ENCODE measurements around the gene ST3GAL4. TPM values are rescaled to one million over a fixed set of nuclear protein-coding genes. Genes with fewer than 3 reads are reported as not detected.

Gene ST3GAL4
- total RNA-seq, 1 experiment from 2014 or later = 13.1 TPM

DNA sequence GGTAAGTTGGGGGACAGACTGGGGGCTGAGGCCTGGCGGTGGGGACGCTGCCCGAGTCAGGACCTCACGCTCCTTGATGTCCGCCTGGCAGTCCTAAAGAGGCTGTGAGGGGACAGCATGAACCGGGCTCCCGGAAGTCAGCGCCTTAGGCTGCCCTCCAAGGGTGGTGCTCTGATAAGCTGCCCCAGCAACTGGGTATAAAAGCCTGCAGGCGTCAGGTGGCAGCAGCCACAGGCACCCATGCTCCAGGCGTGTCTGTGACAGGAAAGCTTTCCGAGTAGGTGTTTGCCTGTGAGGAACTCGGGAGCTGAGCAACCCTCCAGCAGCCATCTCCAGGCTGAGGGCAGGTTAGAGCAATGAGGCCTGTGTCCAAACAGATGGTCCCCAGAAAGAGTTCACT, 53.0 kb downstream of the ST3GAL4 start:
- Histone ChIP-seq H4K20me1 (ENCODE audit: insufficient read depth) (no peaks in the 10 kb centered on the region), H2AFZ (ENCODE audit: low read depth, low read length, poor library complexity, severe bottlenecking) (no peak overlapping the region), H3K27me3 (ENCODE audit: insufficient read depth, low read length) (no peaks in the 10 kb centered on the region), H3K9me3 (ENCODE audit: control insufficient read depth in 1 of 2, insufficient read depth in 1 of 2, low read depth in 1 of 2, low read length in 2 of 2) (no peaks in the 10 kb centered on the region), H3K27ac (ENCODE audit: low read depth, low read length) (no peak overlapping the region), H3K4me2 (ENCODE audit: low read length) (no peak overlapping the region), H3K9me2 (ENCODE audit: insufficient read depth) (no peaks in the 10 kb centered on the region), H3K9ac (ENCODE audit: low read length) (no peak overlapping the region), H3K79me2 (ENCODE audit: insufficient read depth, low read length) (no peaks in the 10 kb centered on the region), H3K36me3 (ENCODE audit: control insufficient read depth in 1 of 2, insufficient read depth in 2 of 2, low read length in 2 of 2) (no peaks in the 10 kb centered on the region; a peak in 1 of 4 replicates), H3K4me3 (replicated peaks in 1 of 2; ENCODE audit: low read depth in 1 of 2, low read length in 2 of 2) (no peak overlapping the region), H3K4me1 (ENCODE audit: control insufficient read depth in 1 of 2, insufficient read depth in 2 of 2, low read length in 2 of 2) (peaks cover 25 to 30% of the 10 kb centered on the region in 2 experiments)
- POLR2A ChIA-PET = no interaction called here
- intact Hi-C loops (cut with micrococcal nuclease) = no loop called here
- TF ChIP-seq SP1 (IDR thresholded peaks at IDR 0.05; ENCODE audit: low read depth) = no peak
- BruUV-seq (replicated peaks) = no TSS peak
- RAD21 ChIA-PET (ENCODE audit: low non-redundant PET in 1 of 2, low total read pairs in 2 of 2, uncharacterized antibody in 2 of 2, unreplicated experiment in 2 of 2) = no interaction called here
- CTCF ChIA-PET = no interaction called here
- DNase-seq (ENCODE audit: low read depth, low spot score) (no peak), ATAC-seq (no peak)

DNA sequence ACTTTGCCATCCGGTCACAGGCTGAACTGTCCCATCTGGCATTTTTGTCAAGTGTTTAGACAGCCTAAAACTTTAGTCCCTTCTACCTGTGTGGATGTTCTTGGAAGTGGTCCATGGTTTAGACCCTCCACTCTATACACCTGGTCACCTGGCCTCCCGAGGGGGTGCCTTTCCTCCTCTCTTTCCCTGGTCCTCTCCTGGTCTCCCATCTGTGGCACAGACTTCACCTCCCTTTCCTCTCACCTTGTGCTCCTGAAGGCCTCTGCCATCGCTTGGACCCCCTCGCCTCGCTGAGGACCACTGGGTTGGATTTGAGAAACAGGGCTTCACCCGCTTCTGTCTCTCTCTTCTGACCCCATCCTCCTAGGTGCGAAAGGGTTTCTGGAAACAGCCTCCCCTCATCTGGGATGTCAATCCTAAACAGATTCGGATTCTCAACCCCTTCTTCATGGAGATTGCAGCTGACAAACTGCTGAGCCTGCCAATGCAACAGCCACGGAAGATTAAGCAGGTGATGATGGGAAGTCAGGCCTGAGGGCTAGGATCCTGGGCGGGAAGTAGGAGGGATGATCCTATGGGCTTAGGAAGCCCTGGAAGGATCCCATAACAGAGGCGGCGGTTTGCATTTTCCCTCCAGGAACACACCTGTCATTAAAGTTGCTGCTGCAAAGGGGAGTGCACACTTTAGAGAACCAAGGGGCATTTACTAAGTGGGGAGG, 53.6 kb downstream of the ST3GAL4 start:
- no peaks in the 10 kb centered on the region for H3K79me2 ChIP-seq (ENCODE audit: insufficient read depth, low read length)
- DNase-seq (ENCODE audit: low read depth, low spot score) (no peak), ATAC-seq (no peak)
- CTCF ChIA-PET = no interaction called here
- H3K36me3 ChIP-seq (ENCODE audit: control insufficient read depth in 1 of 2, insufficient read depth in 2 of 2, low read length in 2 of 2) = no peaks in the 10 kb centered on the region; a peak in 1 of 4 replicates
- RAD21 ChIA-PET (ENCODE audit: low non-redundant PET in 1 of 2, low total read pairs in 2 of 2, uncharacterized antibody in 2 of 2, unreplicated experiment in 2 of 2) = no interaction called here
- no peak overlapping the region for H3K4me3 ChIP-seq (replicated peaks in 1 of 2; ENCODE audit: low read depth in 1 of 2, low read length in 2 of 2)
- no peak overlapping the region for H2AFZ ChIP-seq (ENCODE audit: low read depth, low read length, poor library complexity, severe bottlenecking)
- no peaks in the 10 kb centered on the region for H3K27me3 ChIP-seq (ENCODE audit: insufficient read depth, low read length)
- H3K4me1 ChIP-seq (ENCODE audit: control insufficient read depth in 1 of 2, insufficient read depth in 2 of 2, low read length in 2 of 2) = peaks cover 24 to 25% of the 10 kb centered on the region in 2 experiments
- TF ChIP-seq, protein P1, sequence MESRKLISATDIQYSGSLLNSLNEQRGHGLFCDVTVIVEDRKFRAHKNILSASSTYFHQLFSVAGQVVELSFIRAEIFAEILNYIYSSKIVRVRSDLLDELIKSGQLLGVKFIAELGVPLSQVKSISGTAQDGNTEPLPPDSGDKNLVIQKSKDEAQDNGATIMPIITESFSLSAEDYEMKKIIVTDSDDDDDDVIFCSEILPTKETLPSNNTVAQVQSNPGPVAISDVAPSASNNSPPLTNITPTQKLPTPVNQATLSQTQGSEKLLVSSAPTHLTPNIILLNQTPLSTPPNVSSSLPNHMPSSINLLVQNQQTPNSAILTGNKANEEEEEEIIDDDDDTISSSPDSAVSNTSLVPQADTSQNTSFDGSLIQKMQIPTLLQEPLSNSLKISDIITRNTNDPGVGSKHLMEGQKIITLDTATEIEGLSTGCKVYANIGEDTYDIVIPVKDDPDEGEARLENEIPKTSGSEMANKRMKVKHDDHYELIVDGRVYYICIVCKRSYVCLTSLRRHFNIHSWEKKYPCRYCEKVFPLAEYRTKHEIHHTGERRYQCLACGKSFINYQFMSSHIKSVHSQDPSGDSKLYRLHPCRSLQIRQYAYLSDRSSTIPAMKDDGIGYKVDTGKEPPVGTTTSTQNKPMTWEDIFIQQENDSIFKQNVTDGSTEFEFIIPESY (IDR thresholded peaks at IDR 0.05; ENCODE audit: extremely low read depth, insufficient replicate concordance, low read length) = no peak
- TF ChIP-seq FOSL1 (IDR thresholded peaks at IDR 0.05; ENCODE audit: low read depth) (no peak), RAD21 (IDR thresholded peaks at IDR 0.05; ENCODE audit: low read depth) (no peak), ZNF274 (IDR thresholded peaks at IDR 0.05; ENCODE audit: low read depth, low read length) (no peak), SP1 (IDR thresholded peaks at IDR 0.05; ENCODE audit: low read depth) (no peak), ZFX (IDR thresholded peaks at IDR 0.05) (no peak), CBX3 (IDR thresholded peaks at IDR 0.05; ENCODE audit: low read depth) (no peak), POLR2AphosphoS5 (IDR thresholded peaks at IDR 0.05; ENCODE audit: low read depth, low read length) (no peak), POLR2A (IDR thresholded peaks at IDR 0.05; ENCODE audit: borderline replicate concordance, extremely low read depth, insufficient read depth, insufficient read length) (no peak), EZH2phosphoT487 (IDR thresholded peaks at IDR 0.05; ENCODE audit: borderline replicate concordance) (no peak), JUND (IDR thresholded peaks at IDR 0.05) (no peak), EZH2 (IDR thresholded peaks at IDR 0.05) (no peak)
- TF ChIP-seq, protein P2, sequence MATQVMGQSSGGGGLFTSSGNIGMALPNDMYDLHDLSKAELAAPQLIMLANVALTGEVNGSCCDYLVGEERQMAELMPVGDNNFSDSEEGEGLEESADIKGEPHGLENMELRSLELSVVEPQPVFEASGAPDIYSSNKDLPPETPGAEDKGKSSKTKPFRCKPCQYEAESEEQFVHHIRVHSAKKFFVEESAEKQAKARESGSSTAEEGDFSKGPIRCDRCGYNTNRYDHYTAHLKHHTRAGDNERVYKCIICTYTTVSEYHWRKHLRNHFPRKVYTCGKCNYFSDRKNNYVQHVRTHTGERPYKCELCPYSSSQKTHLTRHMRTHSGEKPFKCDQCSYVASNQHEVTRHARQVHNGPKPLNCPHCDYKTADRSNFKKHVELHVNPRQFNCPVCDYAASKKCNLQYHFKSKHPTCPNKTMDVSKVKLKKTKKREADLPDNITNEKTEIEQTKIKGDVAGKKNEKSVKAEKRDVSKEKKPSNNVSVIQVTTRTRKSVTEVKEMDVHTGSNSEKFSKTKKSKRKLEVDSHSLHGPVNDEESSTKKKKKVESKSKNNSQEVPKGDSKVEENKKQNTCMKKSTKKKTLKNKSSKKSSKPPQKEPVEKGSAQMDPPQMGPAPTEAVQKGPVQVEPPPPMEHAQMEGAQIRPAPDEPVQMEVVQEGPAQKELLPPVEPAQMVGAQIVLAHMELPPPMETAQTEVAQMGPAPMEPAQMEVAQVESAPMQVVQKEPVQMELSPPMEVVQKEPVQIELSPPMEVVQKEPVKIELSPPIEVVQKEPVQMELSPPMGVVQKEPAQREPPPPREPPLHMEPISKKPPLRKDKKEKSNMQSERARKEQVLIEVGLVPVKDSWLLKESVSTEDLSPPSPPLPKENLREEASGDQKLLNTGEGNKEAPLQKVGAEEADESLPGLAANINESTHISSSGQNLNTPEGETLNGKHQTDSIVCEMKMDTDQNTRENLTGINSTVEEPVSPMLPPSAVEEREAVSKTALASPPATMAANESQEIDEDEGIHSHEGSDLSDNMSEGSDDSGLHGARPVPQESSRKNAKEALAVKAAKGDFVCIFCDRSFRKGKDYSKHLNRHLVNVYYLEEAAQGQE (IDR thresholded peaks at IDR 0.05; ENCODE audit: low read depth) = no peak
- no peak overlapping the region for H3K9ac ChIP-seq (ENCODE audit: low read length)
- POLR2A ChIA-PET = no interaction called here
- no peak overlapping the region for H3K4me2 ChIP-seq (ENCODE audit: low read length)
- no peak overlapping the region for H3K27ac ChIP-seq (ENCODE audit: low read depth, low read length)
- H3K9me3 ChIP-seq (ENCODE audit: control insufficient read depth in 1 of 2, insufficient read depth in 1 of 2, low read depth in 1 of 2, low read length in 2 of 2) = no peaks in the 10 kb centered on the region
- H4K20me1 ChIP-seq (ENCODE audit: insufficient read depth) = no peaks in the 10 kb centered on the region
- no TSS peak for BruUV-seq (replicated peaks)
- H3K9me2 ChIP-seq (ENCODE audit: insufficient read depth) = no peaks in the 10 kb centered on the region
- intact Hi-C loops (cut with micrococcal nuclease) = no loop called here

Measured in HCT116 (cell line).